Activated T-helper 1 cell treated with anti-CD3 and anti-CD28 coated beads, Interleukin-12 subunit alpha, Interleukin-12 subunit beta, Interleukin-2, Interleukin-4 antibody, amounts not matched to agents 30 ng/mL and 10 ng/mL and 1 ng/mL, durations not matched to agents 14 hours and 24 hours and 36 hours (primary cell): ENCODE results near the gene LPAR1. TPM values are rescaled to one million over a fixed set of nuclear protein-coding genes. Genes with fewer than 3 reads are reported as not detected.
"Not testable (repeated sequence)": the region's sequence is repeated elsewhere in the genome, so short reads cannot be mapped to it uniquely, and the experiment has no call there.

ENCODE experiments used
- DNase-seq: peaks from one replicate; pipeline ENCODE4 v3.0.0; 2021; ENCODE audit warnings: low spot score
- H3K27ac Mint-ChIP-seq: one replicate; pipeline ENCODE4 v1.8.0; 2021; ENCODE audit warnings: mild to moderate bottlenecking, mixed read lengths
- H3K27me3 Mint-ChIP-seq: one replicate; pipeline ENCODE4 v1.8.0; 2022; ENCODE audit warnings: mild to moderate bottlenecking, moderate library complexity, mixed read lengths; ENCODE audit not compliant: insufficient read depth
- H3K36me3 Mint-ChIP-seq: one replicate; pipeline ENCODE4 v1.8.0; 2021; ENCODE audit warnings: low read depth, mixed read lengths
- H3K4me1 Mint-ChIP-seq: one replicate; pipeline ENCODE4 v1.8.0; 2021; ENCODE audit warnings: low read depth, mixed read lengths
- H3K4me3 Mint-ChIP-seq: one replicate; pipeline ENCODE4 v1.8.0; 2021; ENCODE audit warnings: mild to moderate bottlenecking, moderate library complexity, mixed read lengths
- H3K9me3 Mint-ChIP-seq: one replicate; pipeline ENCODE4 v1.8.0; 2021; ENCODE audit warnings: mixed read lengths
- intact Hi-C: fragments of 100-400 bp; cut with micrococcal nuclease; formaldehyde crosslinking; loops from one replicate; pipeline ENCODE4 v1.15.1; 2024
- total RNA-seq: library from RNA; stranded (reverse); gene quantifications from 2 replicates; pipeline ENCODE4 v1.2.3, GENCODE V29; 2022

Gene LPAR1
- total RNA-seq, 1 donor from 2014 or later, result not detected

GRCh38 chr9:110850401-110851135 lies 187.7 kb downstream of the LPAR1 start:
- DNase-seq, result no peak
- no peaks in the 10 kb centered on the region for H3K4me1 Mint-ChIP-seq
- no peaks in the 10 kb centered on the region for H3K9me3 Mint-ChIP-seq
- no peak overlapping the region for H3K27ac Mint-ChIP-seq
- no peak overlapping the region for H3K4me3 Mint-ChIP-seq
- no peaks in the 10 kb centered on the region for H3K27me3 Mint-ChIP-seq
- H3K36me3 Mint-ChIP-seq, result no peaks in the 10 kb centered on the region
- intact Hi-C loops, result no loop called here

- no peak for DNase-seq
Measured at GRCh38 chr9:110847671-110848070, 190.6 kb downstream of the LPAR1 start.

GRCh38 chr9:110846215-110846614 lies 192.1 kb downstream of the LPAR1 start:
- DNase-seq, result no peak
- Mint-ChIP-seq H3K4me3 (no peak overlapping the region), H3K9me3 (no peaks in the 10 kb centered on the region), H3K27me3 (no peaks in the 10 kb centered on the region), H3K36me3 (no peaks in the 10 kb centered on the region), H3K27ac (no peak overlapping the region), H3K4me1 (no peaks in the 10 kb centered on the region)
- intact Hi-C loops, result no loop called here

More at GRCh38 chr9:110847671-110848070, 190.6 kb downstream of the LPAR1 start:
- no peaks in the 10 kb centered on the region for H3K36me3 Mint-ChIP-seq
- no peaks in the 10 kb centered on the region for H3K9me3 Mint-ChIP-seq
- no peak overlapping the region for H3K4me3 Mint-ChIP-seq
- no peaks in the 10 kb centered on the region for H3K4me1 Mint-ChIP-seq
- intact Hi-C loops, result no loop called here
- no peak overlapping the region for H3K27ac Mint-ChIP-seq
- H3K27me3 Mint-ChIP-seq, result no peaks in the 10 kb centered on the region

- H3K27me3 Mint-ChIP-seq, result no peaks in the 10 kb centered on the region
- no peaks in the 10 kb centered on the region for H3K9me3 Mint-ChIP-seq
- no peaks in the 10 kb centered on the region for H3K4me1 Mint-ChIP-seq
- intact Hi-C loops, result no loop called here
- no peak for DNase-seq
- no peak overlapping the region for H3K27ac Mint-ChIP-seq
- no peak overlapping the region for H3K4me3 Mint-ChIP-seq
- no peaks in the 10 kb centered on the region for H3K36me3 Mint-ChIP-seq
Measured at GRCh38 chr9:110844121-110844520, 194.1 kb downstream of the LPAR1 start.

GRCh38 chr9:110842986-110843385 lies 195.3 kb downstream of the LPAR1 start:
- Mint-ChIP-seq H3K27ac (no peak overlapping the region), H3K27me3 (no peaks in the 10 kb centered on the region), H3K4me3 (no peak overlapping the region), H3K4me1 (no peaks in the 10 kb centered on the region), H3K36me3 (no peaks in the 10 kb centered on the region), H3K9me3 (no peaks in the 10 kb centered on the region)
- DNase-seq, result no peak
- intact Hi-C loops, result no loop called here

- no peak overlapping the region for H3K27ac Mint-ChIP-seq
- no peaks in the 10 kb centered on the region for H3K9me3 Mint-ChIP-seq
- no peak overlapping the region for H3K4me3 Mint-ChIP-seq
- no peaks in the 10 kb centered on the region for H3K4me1 Mint-ChIP-seq
- intact Hi-C loops, result no loop called here
- no peaks in the 10 kb centered on the region for H3K27me3 Mint-ChIP-seq
- no peaks in the 10 kb centered on the region for H3K36me3 Mint-ChIP-seq
- no peak for DNase-seq
Measured at GRCh38 chr9:110842169-110842568, 196.1 kb downstream of the LPAR1 start.

- Mint-ChIP-seq H3K9me3 (no peaks in the 10 kb centered on the region), H3K27ac (no peak overlapping the region), H3K4me3 (no peak overlapping the region), H3K36me3 (no peaks in the 10 kb centered on the region), H3K27me3 (no peaks in the 10 kb centered on the region), H3K4me1 (no peaks in the 10 kb centered on the region)
- intact Hi-C loops, result no loop called here
- no peak for DNase-seq
Measured at GRCh38 chr9:110837401-110838005, 200.8 kb downstream of the LPAR1 start.

GRCh38 chr9:110835859-110836271 lies 202.4 kb downstream of the LPAR1 start:
- Mint-ChIP-seq H3K36me3 (no peaks in the 10 kb centered on the region), H3K27me3 (no peaks in the 10 kb centered on the region)

GRCh38 chr9:110835404-110835803 lies 202.9 kb downstream of the LPAR1 start:
- Mint-ChIP-seq H3K27me3 (no peaks in the 10 kb centered on the region), H3K27ac (no peak overlapping the region), H3K9me3 (no peaks in the 10 kb centered on the region), H3K4me3 (no peak overlapping the region), H3K36me3 (no peaks in the 10 kb centered on the region), H3K4me1 (no peaks in the 10 kb centered on the region)
- intact Hi-C loops, result no loop called here
- DNase-seq, result no peak

More at GRCh38 chr9:110835859-110836271, 202.4 kb downstream of the LPAR1 start:
- intact Hi-C loops, result no loop called here
- DNase-seq, result no peak
- no peak overlapping the region for H3K4me3 Mint-ChIP-seq
- no peaks in the 10 kb centered on the region for H3K4me1 Mint-ChIP-seq
- H3K27ac Mint-ChIP-seq, result no peak overlapping the region
- no peaks in the 10 kb centered on the region for H3K9me3 Mint-ChIP-seq

GRCh38 chr9:110832926-110833325 lies 205.3 kb downstream of the LPAR1 start:
- no peak for DNase-seq
- no peaks in the 10 kb centered on the region for H3K9me3 Mint-ChIP-seq

GRCh38 chr9:110830495-110830894 lies 207.8 kb downstream of the LPAR1 start:
- intact Hi-C loops, result no loop called here
- Mint-ChIP-seq H3K27ac (no peak overlapping the region), H3K27me3 (no peaks in the 10 kb centered on the region), H3K9me3 (no peaks in the 10 kb centered on the region), H3K4me3 (no peak overlapping the region), H3K36me3 (no peaks in the 10 kb centered on the region), H3K4me1 (no peaks in the 10 kb centered on the region)
- no peak for DNase-seq

More at GRCh38 chr9:110832926-110833325, 205.3 kb downstream of the LPAR1 start:
- H3K4me3 Mint-ChIP-seq, result no peak overlapping the region
- H3K27me3 Mint-ChIP-seq, result no peaks in the 10 kb centered on the region
- no peak overlapping the region for H3K27ac Mint-ChIP-seq
- no peaks in the 10 kb centered on the region for H3K4me1 Mint-ChIP-seq
- no peaks in the 10 kb centered on the region for H3K36me3 Mint-ChIP-seq
- intact Hi-C loops, result no loop called here

- H3K27ac Mint-ChIP-seq, result no peak overlapping the region
- H3K36me3 Mint-ChIP-seq, result no peaks in the 10 kb centered on the region
- intact Hi-C loops, result no loop called here
- no peak for DNase-seq
- H3K9me3 Mint-ChIP-seq, result no peaks in the 10 kb centered on the region
- H3K4me1 Mint-ChIP-seq, result no peaks in the 10 kb centered on the region
- H3K4me3 Mint-ChIP-seq, result no peak overlapping the region
- no peaks in the 10 kb centered on the region for H3K27me3 Mint-ChIP-seq
Measured at GRCh38 chr9:110828264-110828663, 210.0 kb downstream of the LPAR1 start.

GRCh38 chr9:110826400-110826799 lies 211.9 kb downstream of the LPAR1 start:
- H3K4me3 Mint-ChIP-seq, H3K36me3 Mint-ChIP-seq, intact Hi-C loops, DNase-seq, H3K9me3 Mint-ChIP-seq, H3K27me3 Mint-ChIP-seq, H3K27ac Mint-ChIP-seq, H3K4me1 Mint-ChIP-seq: not testable (repeated sequence)
